Mucosa of descending colon (tissue), 3 donors: ENCODE measurements around the gene TMTC1. TPM values are rescaled to one million over a fixed set of nuclear protein-coding genes. Genes with fewer than 3 reads are reported as not detected.

Experiments
- ATAC-seq: fragments of 200-7000 bp; cut with Tn5 transposase; one replicate; pipeline ENCODE4 v1.9.1; 2020; ENCODE audit warnings: mild to moderate bottlenecking, moderate library complexity
- DNase-seq, 3 donors: peaks; one replicate each; pipeline ENCODE4 v3.0.0-alpha.2; 2020
- H3K36me3 ChIP-seq: fragments of 200-600 bp; one replicate; pipeline ENCODE4 v1.8.0; 2021; ENCODE audit warnings: low read depth, mild to moderate bottlenecking
- H3K4me1 ChIP-seq: fragments of 200-600 bp; one replicate; pipeline ENCODE4 v1.8.0; 2021; ENCODE audit warnings: low read depth, mild to moderate bottlenecking
- H3K4me3 ChIP-seq: fragments of 200-600 bp; one replicate; pipeline ENCODE4 v1.8.0; 2021; ENCODE audit warnings: mild to moderate bottlenecking
- H3K9me3 ChIP-seq: fragments of 200-600 bp; one replicate; pipeline ENCODE4 v1.8.0; 2021; ENCODE audit warnings: mild to moderate bottlenecking
- CTCF ChIP-seq: fragments of 200-600 bp; IDR thresholded peaks from one replicate; pipeline ENCODE4 v1.8.0; 2022; ENCODE audit warnings: antibody characterized with exemption, mild to moderate bottlenecking
- intact Hi-C, 2 donors: fragments of 100-400 bp; cut with DNase I in 1 of 2; cut with micrococcal nuclease in 1 of 2; formaldehyde crosslinking; loops; one replicate each; pipeline versions ENCODE4 v1.11.0 to v1.11.1; 2022; cut with DNase I, micrococcal nuclease
- total RNA-seq, 3 donors: library from RNA; stranded (reverse); fragmentation: NEBNext Ultra II Directional in 2 of 3; extraction: Animal tissue kit (Norgen Biotek cat#: 25700) in 2 of 3; gene quantifications; one replicate each; pipeline versions ENCODE4 v1.2.1 to v1.2.4, GENCODE V29; 2021 to 2023
- donor health status: DM: no; HTN: no; CAD: no; lungs with moderate emphysema.
- donor health status: DM: no; HTN: no; CAD: no.
- donor health status: DM: no; HTN: yes; CAD: no.

Gene TMTC1
- total RNA-seq, 3 donors from 2014 or later: 2.5 to 49.1 (median 10.5) TPM

GRCh38 chr12:29662734-29663323 is 120.9 kb downstream of the TMTC1 start:
- intact Hi-C loops: no loop called here
- no peak overlapping the region for H3K4me3 ChIP-seq
- ATAC-seq (no peak), DNase-seq (no peak)
- no peaks in the 10 kb centered on the region for H3K4me1 ChIP-seq
- H3K36me3 ChIP-seq: no peaks in the 10 kb centered on the region
- no peak for TF ChIP-seq CTCF
- H3K9me3 ChIP-seq: no peaks in the 10 kb centered on the region

GRCh38 chr12:29660847-29661246 is 122.9 kb downstream of the TMTC1 start:
- H3K36me3 ChIP-seq: no peaks in the 10 kb centered on the region
- ATAC-seq (no peak), DNase-seq (no peak)
- no peaks in the 10 kb centered on the region for H3K9me3 ChIP-seq
- no peak overlapping the region for H3K4me3 ChIP-seq
- intact Hi-C loops: no loop called here
- no peaks in the 10 kb centered on the region for H3K4me1 ChIP-seq
- no peak for TF ChIP-seq CTCF

GRCh38 chr12:29656762-29657538 is 126.8 kb downstream of the TMTC1 start:
- no peak for TF ChIP-seq CTCF
- ATAC-seq (no peak), DNase-seq (no peak)
- Histone ChIP-seq H3K4me1 (no peaks in the 10 kb centered on the region), H3K9me3 (no peaks in the 10 kb centered on the region), H3K4me3 (no peak overlapping the region), H3K36me3 (no peaks in the 10 kb centered on the region)
- intact Hi-C loops: no loop called here

- H3K4me3 ChIP-seq: no peak overlapping the region
- H3K9me3 ChIP-seq: no peaks in the 10 kb centered on the region
- H3K36me3 ChIP-seq: no peaks in the 10 kb centered on the region
- DNase-seq (no peak), ATAC-seq (no peak)
- intact Hi-C loops: no loop called here
- no peaks in the 10 kb centered on the region for H3K4me1 ChIP-seq
- no peak for TF ChIP-seq CTCF
Observed at GRCh38 chr12:29655861-29656260, 127.9 kb downstream of the TMTC1 start.

GRCh38 chr12:29653286-29653685 is 130.5 kb downstream of the TMTC1 start:
- Histone ChIP-seq H3K4me1 (no peaks in the 10 kb centered on the region), H3K36me3 (no peaks in the 10 kb centered on the region), H3K9me3 (no peaks in the 10 kb centered on the region), H3K4me3 (no peak overlapping the region)
- intact Hi-C loops: no loop called here
- no peak for ATAC-seq
- no peak for DNase-seq
- no peak for TF ChIP-seq CTCF
